Spleen (tissue), 7 donors: ENCODE results near the gene FOXJ2.
"Not testable (repeated sequence)": the region's sequence is repeated elsewhere in the genome, so short reads cannot be mapped to it uniquely, and the experiment has no call there.

Experiments used
- CTCF ChIP-seq, 11 experiments: fragments of 200-600 bp in 7 of 11; fragments of 450-650 bp in 4 of 11; sonication (generic) in 4 of 11; IDR thresholded peaks in 8 of 11; conservative IDR thresholded peaks in 3 of 11; 1 replicate in 7 of 11; 2 replicates in 4 of 11; pipeline versions ENCODE4 v1.4.0 to v1.8.0; 2016 to 2021; ENCODE audit warnings: antibody characterized with exemption in 11 of 11, inconsistent platforms in 4 of 11, mild to moderate bottlenecking in 1 of 11
- POLR2A ChIP-seq, 3 donors: fragments of 450-650 bp; IDR thresholded peaks; one replicate each; pipeline ENCODE4 v1.5.1; 2017; ENCODE audit warnings: antibody characterized with exemption in 3 of 3, mild to moderate bottlenecking in 1 of 3
- POLR2AphosphoS5 ChIP-seq, 3 donors: sonication (generic); formaldehyde crosslinking; IDR thresholded peaks; one replicate each; pipeline ENCODE4 v1.5.1; 2017; ENCODE audit warnings: antibody characterized with exemption in 3 of 3
- donor health status: DM: no; HTN: no; CAD: no; lungs with moderate emphysema.
- donor health status: DM: no; HTN: no; CAD: no.
- donor health status: DM: no; HTN: no; CAD: no.

- TF ChIP-seq POLR2AphosphoS5 (IDR thresholded peaks at IDR 0.05); CTCF (IDR thresholded peaks at IDR 0.05 in 8 of 11, conservative IDR thresholded peaks at IDR 0.05 in 3 of 11); POLR2A (IDR thresholded peaks at IDR 0.05): not testable (repeated sequence)
These were observed 49.1 kb upstream of the FOXJ2 start for GRCh38 chr12:7983460-7983859.
